C1 segment of cervical spinal cord (tissue), 14 donors: ENCODE measurements around the gene RFXAP.

Source experiments
- DNase-seq, 14 donors: peaks; one replicate each; lab custom pipeline; 2025; lab: John Stamatoyannopoulos, UW

RFXAP gene

DNA sequence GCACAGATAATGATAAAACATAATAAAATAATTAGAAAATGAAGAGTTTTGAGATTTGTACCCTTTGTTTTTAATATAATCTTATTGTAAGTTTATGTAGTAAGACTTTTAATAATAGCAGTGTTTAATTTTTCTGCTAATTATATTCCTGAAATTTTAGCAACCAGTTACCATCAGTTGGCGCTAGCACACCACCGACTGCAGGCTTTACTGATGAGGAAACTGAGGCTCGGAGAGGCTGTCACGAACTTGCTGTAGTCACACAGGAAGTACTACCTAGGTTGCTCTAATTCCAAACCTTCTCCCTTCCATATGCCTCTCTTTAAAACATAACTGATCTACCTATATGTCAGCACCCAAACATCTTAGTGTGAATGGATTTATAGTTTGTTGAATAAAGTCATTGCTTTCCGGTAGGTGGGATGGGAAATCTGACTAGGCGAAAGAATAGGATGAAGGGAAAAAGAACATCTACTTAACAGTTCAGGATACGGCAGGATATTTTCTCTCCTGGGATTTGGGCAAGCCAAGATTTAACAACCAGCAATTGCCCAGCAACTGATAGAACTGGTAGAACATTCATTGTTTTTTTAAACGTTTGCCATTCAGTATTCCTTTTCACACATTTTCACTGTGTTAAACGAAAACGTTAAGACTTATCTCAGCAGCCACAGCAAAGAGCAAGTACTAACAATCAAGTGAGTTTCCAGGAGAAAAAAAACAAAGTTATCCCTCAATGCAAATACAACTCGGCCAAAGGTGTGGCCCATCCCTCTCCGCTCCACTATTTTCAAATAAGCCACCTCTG lies 822 bp upstream of the RFXAP start:
- no peak for DNase-seq

DNA sequence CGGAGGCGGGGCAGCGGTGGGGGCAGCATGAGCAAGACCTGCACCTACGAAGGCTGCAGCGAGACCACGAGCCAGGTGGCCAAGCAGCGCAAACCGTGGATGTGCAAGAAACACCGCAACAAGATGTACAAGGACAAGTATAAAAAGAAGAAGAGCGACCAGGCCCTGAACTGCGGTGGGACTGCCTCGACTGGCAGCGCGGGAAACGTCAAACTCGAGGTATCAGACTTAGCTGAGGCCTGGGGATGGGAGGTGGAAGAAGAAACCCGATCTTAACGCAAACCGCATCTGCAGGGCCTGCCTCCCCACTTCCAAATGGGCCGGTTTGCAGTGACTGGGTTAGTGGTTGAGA lies 693 bp downstream of the RFXAP start:
- peak in 1 of 14 donors; percentile 33 for DNase-seq

DNA sequence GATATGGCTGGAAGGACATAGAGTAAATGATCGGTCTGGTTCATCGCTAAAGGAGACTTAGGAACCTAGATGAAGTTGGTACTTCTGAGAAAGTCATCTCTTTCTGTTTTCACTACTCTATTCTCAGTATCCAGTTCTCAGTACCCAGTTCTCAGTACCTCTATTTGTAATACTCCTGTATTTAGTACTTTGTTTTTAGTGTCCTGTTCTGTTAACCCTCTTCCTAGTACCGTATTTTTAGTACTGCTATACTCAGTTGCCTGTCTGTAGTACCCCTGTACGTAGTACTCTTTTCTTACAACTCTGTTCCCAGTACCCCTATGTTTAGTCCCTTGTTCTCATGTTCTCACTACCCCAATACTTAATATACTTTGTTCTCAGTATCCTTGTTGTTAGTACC lies 1.2 kb downstream of the RFXAP start:
- no peak for DNase-seq

DNA sequence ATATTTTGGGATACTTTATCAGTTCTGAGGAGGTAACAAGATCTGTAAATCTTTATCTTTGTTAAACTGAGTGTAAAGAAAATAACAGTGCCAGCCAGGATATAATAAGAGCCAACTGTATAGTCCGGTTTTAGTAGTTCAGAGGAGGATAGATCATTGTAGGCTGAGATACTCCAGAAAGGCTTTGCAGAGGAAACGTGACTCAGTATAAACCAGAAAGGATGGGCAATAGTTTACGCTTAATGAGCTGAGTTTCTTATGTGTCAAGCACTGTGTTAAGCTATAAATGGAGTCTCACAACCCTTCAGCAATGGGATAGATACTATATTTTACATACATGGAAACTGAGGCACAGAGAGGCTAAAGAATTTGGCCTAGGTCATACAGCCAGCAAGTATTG lies 3.8 kb downstream of the RFXAP start:
- no peak for DNase-seq

DNA sequence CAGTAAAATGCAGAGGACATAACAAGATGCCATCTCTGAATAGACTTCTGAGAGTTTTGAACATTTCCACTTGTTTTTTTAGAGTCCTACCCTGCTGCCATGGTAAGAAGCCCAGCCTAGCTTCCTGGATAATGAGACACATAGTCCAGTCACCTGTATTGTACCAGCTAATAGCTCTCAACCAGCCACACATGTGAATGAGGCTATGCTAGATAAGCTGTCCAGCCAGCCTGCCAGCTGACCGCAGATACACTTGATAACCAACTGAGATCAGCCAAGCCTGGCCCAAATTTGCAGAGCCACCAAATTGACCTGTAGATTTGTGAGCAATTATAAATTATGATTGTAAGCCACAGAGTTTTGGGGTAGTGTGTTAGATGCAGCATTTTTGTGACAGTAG lies 10.7 kb downstream of the RFXAP start:
- no peak for DNase-seq

DNA sequence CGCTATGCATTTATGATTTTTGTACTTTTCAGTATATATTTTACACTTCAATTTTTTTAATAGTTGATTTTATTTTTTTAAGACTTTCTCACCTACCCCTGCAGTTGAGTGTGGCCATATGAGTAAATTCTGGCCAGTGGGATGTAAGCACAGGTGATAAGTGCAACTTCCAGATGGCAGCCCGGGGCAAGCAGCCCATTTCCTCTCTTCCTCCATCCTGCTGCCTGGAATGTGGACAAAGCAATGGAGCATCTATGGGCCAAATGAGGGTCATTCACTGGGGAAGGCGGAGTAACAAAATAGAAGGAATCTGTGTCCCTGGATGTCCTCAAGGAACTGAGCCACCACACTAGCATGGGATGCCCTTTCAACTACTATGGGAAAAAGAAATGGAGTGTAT lies 12.3 kb downstream of the RFXAP start:
- DNase-seq, result peak in 1 of 14 donors; percentile 10

DNA sequence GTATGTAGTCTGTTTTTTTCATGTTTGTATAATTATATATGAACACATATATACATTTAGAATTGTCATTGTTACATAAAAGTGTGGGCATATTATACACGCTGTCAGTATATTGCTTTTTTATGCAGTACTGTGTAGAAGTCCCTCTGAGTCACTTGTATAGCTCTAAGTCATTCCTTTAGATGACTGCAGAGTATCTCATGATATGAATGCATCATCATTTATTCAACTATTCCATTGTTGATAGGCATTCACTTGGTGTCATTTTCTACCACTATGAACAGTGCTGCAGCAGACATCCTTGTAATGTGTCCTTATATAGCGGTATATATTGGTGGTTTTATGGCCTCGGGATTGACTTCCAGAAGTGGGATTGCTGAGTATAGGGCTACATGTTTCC lies 15.3 kb downstream of the RFXAP start:
- no peak for DNase-seq

DNA sequence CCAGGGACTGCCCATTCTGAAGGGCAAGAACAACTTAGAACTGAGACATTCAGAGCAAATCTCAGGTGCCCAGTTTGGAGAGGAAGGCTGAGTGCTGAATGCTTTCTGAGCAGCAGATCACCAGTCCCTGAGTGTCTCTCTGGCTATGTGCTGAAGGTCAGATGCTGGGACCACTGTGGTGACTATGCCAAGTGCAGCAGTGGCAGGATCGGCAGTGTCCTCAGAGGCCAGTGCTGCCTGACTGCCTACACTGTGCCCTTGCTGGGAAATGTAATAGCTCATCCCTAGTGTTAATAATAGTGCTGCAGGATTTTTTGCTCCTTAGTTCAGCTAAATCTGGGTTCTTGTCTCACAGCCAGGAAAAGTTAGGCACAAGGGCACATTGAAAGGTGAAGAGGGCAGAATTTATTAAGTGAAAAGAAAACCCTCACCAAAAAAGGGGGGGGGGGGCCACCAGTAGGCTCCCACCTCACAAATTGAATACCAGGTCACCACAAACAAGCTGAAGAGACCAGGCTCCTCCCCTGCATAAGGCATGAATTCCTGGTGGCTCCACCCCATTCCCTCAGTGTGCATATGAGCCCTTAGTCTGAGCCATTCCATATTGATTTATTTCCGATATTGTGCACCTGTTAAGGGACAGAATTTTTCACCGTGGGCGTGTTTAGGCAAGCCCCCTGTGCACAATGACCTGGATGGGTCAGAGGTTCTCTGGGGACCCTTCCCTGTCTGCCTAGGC lies 18.5 kb downstream of the RFXAP start:
- no peak for DNase-seq

DNA sequence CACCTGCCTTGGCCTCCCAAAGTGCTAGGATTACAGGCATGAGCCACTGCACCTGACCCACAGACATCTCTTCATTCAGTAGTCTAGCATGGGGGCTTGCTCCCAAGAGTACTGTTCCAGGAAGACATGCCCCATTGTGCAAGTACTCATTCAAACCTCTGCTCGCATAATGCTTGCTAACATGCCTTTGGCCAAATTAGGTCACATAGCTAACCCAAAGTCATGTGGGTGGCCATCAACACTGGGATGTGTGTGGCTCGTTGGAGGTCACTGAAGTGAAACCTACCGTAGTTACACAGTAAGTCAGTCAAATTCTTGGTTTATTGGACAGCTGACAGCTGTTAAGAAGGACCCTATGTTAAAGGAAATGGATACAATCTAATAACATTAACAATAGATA lies 20.3 kb downstream of the RFXAP start:
- DNase-seq, result no peak

DNA sequence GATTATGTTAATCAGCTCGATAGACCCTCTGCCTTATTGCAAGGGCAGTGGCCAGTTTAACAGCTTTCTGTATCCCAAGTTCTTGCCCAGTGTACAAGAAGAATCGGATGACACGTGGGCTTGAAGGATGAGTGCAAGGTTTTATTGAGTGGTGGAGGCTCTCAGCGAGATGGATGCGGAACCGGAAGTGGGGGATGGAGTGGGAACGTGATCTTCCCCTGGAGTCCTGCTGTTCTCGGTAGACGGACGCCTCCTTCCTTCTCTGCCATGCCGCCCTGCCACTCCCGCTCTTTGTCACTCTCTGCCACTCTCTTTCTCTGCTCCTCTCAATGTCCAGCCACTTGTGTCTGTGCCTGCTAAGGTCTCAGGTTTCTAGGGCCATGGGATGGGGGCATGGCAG lies 21.0 kb downstream of the RFXAP start:
- DNase-seq, result no peak

DNA sequence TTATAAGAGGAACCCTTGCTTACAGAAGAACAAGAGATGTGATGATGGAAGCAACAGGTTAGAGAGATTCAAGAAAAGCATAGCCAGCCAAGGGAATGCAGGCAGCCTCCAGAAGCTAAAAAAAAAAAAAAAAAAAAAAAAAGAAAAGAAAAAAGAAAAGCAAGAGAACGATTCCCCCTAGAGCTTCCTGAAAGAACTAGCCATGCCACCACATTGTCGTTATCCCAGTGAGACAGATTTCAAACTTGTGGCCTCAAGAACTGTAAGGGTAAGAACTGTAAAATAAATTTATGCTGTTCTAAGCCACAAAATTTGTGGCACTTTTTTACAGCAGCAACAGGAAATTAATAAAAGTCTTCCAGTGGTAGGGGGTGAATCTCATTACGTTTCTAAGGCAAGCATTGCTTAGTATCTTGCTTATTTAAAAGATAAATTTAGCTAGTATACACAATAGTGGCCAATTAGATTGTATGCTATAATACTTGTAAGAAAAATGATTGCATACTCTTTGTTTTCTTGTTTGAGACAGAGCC lies 21.8 kb downstream of the RFXAP start:
- no peak for DNase-seq

DNA sequence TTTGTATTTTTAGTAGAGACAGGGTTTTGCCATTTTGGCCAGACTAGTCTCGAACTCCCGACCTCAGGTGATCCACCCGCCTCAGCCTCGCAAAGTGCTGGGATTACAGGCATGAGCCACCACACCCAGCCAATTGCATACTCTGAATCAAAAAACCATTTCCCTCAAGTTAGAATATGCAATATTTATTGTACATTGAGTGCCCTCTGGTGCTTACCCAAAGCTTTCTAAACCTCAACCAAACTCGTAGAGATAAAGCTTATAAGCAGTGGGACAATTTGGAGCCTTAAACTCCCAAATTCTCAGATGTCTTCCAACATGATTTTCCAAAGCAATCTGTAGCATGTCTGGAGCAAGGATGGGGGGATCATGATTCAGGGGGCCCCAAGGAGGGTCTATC lies 22.4 kb downstream of the RFXAP start:
- no peak for DNase-seq

DNA sequence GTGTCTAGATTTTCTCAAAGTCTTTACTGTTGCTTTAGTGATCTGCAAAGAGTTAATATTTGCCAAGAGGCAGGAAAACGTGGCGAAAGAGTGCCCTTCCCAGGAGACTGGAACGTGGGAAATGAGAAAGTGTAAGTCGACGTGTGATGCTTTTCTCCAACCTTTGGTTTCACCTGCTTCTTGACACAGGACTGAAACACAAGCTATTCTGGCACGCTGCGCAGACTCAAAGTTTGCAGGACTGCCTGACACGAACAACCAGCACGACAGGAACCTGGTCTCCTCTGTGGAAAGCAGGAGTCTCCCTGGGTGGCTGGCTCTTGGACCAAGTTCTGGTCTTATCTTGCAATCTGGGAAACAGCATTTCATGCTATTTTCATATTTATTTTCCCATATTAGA lies 28.6 kb downstream of the RFXAP start:
- no peak for DNase-seq

DNA sequence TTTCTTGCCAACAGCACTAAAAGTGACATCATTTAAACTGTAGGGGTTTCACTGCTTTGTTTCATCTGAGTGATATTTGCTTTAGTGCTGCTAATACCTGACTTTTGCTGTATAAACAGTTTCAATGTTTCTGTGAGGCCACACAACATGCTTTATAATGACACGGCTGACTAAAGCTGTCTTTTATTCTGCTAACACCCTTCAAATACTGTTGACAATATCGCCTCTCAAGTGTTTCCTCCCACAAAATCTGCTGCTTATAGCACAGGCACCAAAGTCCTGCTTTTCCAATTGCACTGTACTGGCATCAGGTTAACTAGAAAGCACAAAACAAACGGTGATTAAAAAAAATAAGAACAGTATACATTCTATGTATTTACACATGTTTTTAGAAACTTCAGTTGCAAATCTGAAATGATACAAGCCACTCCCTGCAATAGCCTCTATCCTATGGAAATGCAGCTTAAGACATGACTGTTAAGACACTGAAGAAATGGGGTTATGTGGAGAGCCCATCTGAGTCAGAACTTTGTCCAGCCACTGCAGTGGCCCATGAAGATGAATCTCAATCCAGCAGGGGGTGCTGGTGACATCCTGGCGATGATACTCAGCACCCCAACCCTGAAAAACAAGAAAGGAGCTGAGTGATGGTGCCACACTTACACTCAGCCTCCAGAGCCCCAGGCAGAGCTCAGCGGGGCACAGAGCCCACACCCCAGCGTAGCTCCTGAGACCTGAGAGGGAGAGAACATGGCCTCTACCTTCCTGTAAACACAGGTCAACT lies 29.4 kb downstream of the RFXAP start:
- no peak for DNase-seq

DNA sequence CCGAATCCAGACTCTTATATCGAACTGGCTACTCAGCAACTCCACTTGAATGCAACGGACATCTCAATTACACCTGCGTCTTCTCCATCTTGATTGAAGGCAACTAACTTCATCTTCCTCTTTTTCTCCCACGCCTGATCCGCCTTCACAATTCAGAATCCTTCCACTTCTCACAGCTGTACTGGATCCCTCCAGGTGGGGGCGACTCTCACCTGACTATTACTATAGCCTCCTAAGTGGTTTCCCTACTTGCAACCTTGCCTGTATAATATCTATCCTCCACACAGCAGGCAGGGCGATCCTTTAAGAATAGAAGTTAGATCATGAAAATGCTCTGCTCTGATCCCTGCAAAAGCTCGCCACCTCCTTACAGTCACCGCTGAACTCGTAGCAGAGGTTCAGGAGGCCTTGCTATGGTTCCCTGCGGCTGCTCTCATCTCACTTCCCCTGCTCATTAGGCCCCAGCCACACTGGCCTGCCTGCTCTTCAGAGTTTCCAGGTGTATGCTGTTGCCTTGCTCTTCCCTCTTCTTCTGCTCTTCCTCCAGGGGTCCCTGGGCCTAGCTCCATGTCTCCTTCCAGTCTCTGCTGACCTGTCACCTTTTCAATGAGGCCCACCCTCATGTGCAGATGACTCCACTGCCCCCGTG lies 31.9 kb downstream of the RFXAP start:
- no peak for DNase-seq

DNA sequence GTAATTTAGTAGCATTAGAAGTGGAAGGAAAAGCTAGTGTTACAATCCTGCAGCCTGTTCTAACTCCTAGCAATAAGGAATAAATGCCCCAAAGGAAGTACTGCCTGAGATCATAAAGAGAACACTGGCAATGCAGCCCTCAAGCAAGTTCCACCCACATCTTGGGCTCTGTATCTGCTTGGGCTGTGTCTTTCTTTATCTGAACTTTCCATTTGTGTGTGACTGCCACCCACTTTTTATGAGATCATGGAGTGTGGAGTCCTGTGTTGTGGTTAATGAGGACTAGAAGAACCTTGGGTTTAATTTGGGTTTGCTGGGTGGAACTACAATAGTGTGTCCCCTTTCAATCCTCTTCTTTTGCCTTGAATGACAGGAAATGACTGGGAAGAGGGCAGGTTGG lies 38.2 kb downstream of the RFXAP start:
- DNase-seq, result no peak

DNA sequence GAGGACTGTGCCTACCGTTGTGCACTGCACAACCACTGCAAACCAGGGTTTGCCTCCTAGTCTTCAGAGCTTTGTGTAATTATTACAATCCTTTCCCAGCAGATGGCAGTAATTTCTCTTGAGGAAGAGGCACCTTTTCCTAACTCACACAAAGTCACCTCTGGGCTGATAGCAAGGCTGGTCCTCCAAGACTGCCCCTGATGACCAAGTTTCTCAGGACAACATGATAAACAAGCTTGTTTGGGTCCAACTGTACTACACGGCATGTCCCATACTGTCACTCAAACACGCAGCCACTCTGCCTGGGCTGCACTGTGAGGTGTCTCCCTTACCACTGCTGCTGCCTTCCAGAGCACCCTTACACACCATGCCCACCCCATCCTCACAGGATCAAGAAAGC lies 39.3 kb downstream of the RFXAP start:
- no peak for DNase-seq

DNA sequence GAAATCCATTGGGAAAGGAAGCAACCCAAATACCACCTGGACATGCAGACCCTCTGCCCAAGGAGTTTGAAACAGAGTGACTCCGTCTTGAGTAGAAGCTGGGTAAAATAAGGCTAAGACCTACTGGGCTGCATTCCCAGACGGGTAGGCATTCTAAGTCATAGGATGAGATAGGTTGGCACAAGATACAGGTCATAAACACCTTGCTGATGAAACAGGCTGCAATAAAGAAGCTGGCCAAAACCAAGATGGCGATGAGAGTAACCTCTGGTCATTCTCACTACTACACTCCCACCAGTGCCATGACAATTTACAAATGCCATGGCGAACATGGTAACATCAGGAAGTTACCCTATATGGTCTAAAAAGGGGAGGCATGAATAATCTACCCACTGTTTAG lies 40.2 kb downstream of the RFXAP start:
- no peak for DNase-seq

DNA sequence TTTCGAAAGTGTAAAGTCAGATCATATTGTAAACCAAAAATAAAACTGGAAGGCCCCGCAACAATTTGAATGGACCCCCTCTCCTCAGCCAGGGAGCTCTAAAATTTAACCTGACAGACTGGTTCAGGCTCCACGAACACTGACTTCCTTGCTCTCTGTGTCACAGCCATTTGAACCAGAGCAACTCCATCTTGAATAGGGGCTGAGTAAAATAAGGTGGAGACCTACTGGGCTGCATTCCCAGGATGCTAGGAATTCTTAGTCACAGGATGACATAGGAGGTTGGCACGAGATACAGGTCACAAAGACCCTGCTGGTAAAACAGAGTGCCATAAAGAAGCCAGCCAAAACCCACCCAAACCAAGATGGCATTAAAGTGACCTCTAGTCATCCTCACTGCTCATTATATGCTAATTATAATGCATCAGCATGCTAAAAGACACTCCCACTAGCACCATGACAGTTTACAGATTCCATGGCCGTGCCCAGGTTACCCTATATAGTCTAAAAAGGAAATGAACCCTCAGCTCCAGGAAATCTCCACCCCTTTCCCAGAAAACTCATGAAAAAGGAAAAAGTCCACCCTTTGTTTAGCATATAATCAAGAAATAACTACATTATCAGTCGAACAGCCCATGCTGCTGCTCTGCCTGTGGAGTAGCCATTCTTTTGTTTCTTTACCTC lies 43.1 kb downstream of the RFXAP start:
- DNase-seq, result no peak

DNA sequence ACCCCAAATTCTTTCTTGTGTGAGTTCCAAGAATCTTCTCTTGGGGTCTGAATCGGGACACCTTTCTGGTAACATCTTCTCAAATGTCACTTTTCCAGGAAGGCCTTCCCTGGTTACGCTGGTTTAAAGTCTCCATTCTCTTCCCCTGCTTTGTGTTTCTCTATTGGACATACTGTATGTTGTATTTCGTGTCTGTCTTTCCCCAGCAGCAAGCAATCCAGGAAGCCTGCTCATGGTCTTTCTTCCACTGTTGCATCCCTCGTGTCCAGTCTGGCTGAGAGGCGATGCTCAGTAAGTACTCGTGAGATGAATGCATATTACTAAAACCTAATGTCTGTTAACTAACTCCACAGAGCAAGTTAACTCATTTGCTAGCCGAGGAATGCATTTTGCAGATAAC lies 43.7 kb downstream of the RFXAP start:
- DNase-seq, result no peak

DNA sequence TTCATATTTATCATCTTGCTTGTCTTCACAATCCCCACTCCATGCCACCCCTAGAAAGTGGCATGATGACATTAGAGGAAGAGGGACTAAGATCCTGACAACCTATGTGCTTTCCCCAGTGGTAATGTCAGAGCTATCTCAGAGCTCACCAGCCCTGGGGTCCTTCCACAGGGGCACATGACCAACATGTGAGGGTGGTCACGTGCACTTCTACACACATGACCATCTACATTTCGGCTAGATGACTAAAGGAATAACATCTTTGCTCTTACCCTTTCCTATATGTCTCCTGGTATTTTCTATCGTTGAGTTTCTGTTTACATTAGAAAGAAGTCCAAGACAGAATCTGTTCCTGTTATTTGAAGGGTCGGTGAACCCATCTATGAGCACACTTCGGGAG lies 46.2 kb downstream of the RFXAP start:
- DNase-seq, result no peak
